Transverse colon (tissue), 3 donors: ENCODE measurements around the gene DACT3.

Source experiments
- CTCF ChIP-seq, 5 experiments: fragments of 200-600 bp in 3 of 5; fragments of 450-650 bp in 2 of 5; sonication (generic) in 3 of 5; IDR thresholded peaks; 1 replicate in 2 of 5; 2 replicates in 3 of 5; pipeline ENCODE4 v1.5.1; 2016 to 2017; ENCODE audit warnings: antibody characterized with exemption in 5 of 5, inconsistent platforms in 3 of 5, mild to moderate bottlenecking in 2 of 5, moderate library complexity in 1 of 5
- POLR2A ChIP-seq: fragments of 450-650 bp; IDR thresholded peaks from one replicate; pipeline ENCODE4 v1.6.1; 2016; ENCODE audit warnings: antibody characterized with exemption, mild to moderate bottlenecking, moderate library complexity

- TF ChIP-seq CTCF (IDR thresholded peaks at IDR 0.05) (no peak), POLR2A (no peak)
Observed at GRCh38 chr19:46696052-46696451, 35.1 kb upstream of the DACT3 start.
